GM18520 (cell line): ENCODE results near the gene NFYC.

Experiments used
- ATAC-seq: cut with Tn5 transposase; IDR thresholded peaks from one replicate; pipeline ENCODE4 v1.9.1; 2021; ENCODE audit not compliant: unreplicated experiment

Gene NFYC

DNA sequence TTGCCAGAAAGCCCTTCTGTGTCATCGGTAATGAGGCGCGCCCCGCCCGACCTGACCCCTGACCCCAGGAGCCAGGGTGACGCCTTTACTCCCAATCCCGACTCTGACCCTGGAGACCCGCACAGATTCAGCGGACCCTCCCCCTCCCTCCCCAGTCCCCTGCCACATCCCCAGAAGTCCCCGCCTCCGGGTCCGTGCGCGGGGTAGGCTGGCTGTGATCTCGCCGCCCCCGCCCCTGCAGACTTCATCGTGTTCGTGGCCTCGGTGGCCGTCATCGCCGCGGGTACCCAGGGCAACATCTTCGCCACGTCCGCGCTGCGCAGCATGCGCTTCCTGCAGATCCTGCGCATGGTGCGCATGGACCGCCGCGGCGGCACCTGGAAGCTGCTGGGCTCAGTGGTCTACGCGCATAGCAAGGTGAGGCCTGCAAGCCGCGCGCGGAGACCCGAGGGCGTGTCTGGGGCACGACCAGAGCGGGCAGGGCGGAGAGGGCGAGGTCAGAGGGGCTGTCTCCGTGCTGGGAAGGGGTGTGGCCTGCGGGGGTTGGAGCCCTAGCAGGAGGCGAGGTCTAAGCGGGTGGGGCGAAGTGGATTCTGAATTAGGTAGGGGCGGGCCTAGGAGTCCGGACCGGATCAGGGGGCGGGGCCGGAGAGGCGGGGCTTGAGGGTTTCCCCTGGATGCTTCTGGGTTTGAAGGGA, 126.9 kb downstream of the NFYC start:
- ATAC-seq = no peak

DNA sequence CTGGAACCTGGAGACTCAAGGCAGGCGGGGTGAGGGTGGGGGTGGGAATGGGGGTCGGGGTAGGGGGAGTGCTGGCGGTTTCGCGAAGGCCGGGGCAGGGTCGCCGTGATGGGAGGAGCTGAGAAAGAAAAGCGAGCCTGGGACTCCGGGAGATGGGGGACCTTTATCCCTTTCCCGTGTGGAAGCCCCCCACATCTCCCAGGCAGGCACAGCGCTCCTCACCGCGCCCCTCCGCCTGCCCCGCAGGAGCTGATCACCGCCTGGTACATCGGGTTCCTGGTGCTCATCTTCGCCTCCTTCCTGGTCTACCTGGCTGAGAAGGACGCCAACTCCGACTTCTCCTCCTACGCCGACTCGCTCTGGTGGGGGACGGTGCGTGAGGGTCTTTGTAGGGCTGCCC, 127.6 kb downstream of the NFYC start:
- ATAC-seq = no peak

- ATAC-seq = no peak
These were observed 128.8 kb downstream of the NFYC start for GRCh38 chr1:40820251-40820797.
